Heart left ventricle (tissue), 16 donors: Measurements from ENCODE around the gene MRGPRX3. TPM values are rescaled to one million over a fixed set of nuclear protein-coding genes. Genes with fewer than 3 reads are reported as not detected.

ENCODE experiments used
- ATAC-seq, 4 donors: fragments of 200-7000 bp; cut with Tn5 transposase; one replicate each; pipeline ENCODE4 v1.9.1; 2020 to 2022; ENCODE audit warnings: moderate library complexity in 4 of 4, mild to moderate bottlenecking in 3 of 4, moderate number of reproducible peaks in 1 of 4
- DNase-seq, 5 donors: peaks; one replicate each; pipeline ENCODE4 v3.0.0-alpha.2; 2020
- H3K27ac ChIP-seq, 12 donors: fragments of 200-600 bp; sonication (generic) in 4 of 12; one replicate each; pipeline versions ENCODE4 v1.5.0 to v1.8.0; 2016 to 2022; ENCODE audit warnings: mild to moderate bottlenecking in 2 of 12
- H3K27me3 ChIP-seq, 9 donors: fragments of 200-600 bp; sonication (generic) in 2 of 9; one replicate each; pipeline versions ENCODE4 v1.5.1 to v1.8.0; 2016 to 2022; ENCODE audit warnings: mild to moderate bottlenecking in 3 of 9
- H3K36me3 ChIP-seq, 9 donors: fragments of 200-600 bp; sonication (generic) in 2 of 9; one replicate each; pipeline versions ENCODE4 v1.5.0 to v1.8.0; 2018 to 2022; ENCODE audit warnings: mild to moderate bottlenecking in 2 of 9
- H3K4me1 ChIP-seq, 12 donors: fragments of 200-600 bp; sonication (generic) in 4 of 12; one replicate each; pipeline versions ENCODE4 v1.5.0 to v1.8.0; 2016 to 2022; ENCODE audit warnings: mild to moderate bottlenecking in 3 of 12
- H3K4me3 ChIP-seq, 12 donors: fragments of 200-600 bp; sonication (generic) in 4 of 12; one replicate each; pipeline versions ENCODE4 v1.5.0 to v1.8.0; 2017 to 2022; ENCODE audit warnings: mild to moderate bottlenecking in 9 of 12, moderate library complexity in 4 of 12
- H3K9me3 ChIP-seq, 12 donors: fragments of 200-600 bp; sonication (generic) in 4 of 12; one replicate each; pipeline versions ENCODE4 v1.5.0 to v1.8.0; 2016 to 2022; ENCODE audit warnings: mild to moderate bottlenecking in 1 of 12
- POLR2A ChIP-seq, 2 donors: fragments of 450-650 bp; IDR thresholded peaks; one replicate each; pipeline ENCODE4 v1.6.1; 2017; ENCODE audit warnings: antibody characterized with exemption in 2 of 2, mild to moderate bottlenecking in 2 of 2, moderate library complexity in 2 of 2
- WGBS, 4 donors: extraction: QIAGEN DNeasy Blood & Tissue Kit in 2 of 4; methylation state at CpG; one replicate each; pipeline versions ENCODE4 v1.1.5 to v1.1.7; 2013 to 2018; 5-methylcytosine and 5-hydroxymethylcytosine counted together
- intact Hi-C, 10 donors: fragments of 100-400 bp; cut with DNase I; formaldehyde crosslinking; loops; one replicate each; pipeline versions ENCODE4 v1.11.1 to v1.14.2; 2022
- polyA plus RNA-seq, 2 donors: library from polyadenylated mRNA; stranded (reverse); fragments of 200-250 nt; gene quantifications; one replicate each; pipeline ENCODE4 v1.2.3, GENCODE V29; 2013
- total RNA-seq, 9 donors: library from RNA; depleted of rRNA in 2 of 9; stranded (reverse); fragments of >200 nt in 2 of 9; fragmentation: NEBNext Ultra II Directional in 3 of 9; extraction: Animal tissue kit (Norgen Biotek cat#: 25700) in 3 of 9; gene quantifications; one replicate each; pipeline versions ENCODE4 v1.1.0 to v1.2.4, GENCODE V29; 2016 to 2023
- TF ChIP-seq, protein P1 (sequence below), 12 donors: fragments of 200-600 bp; sonication (generic) in 4 of 12; IDR thresholded peaks; one replicate each; pipeline versions ENCODE4 v1.5.0 to v1.8.0; 2018 to 2022; ENCODE audit warnings: antibody characterized with exemption in 12 of 12, mild to moderate bottlenecking in 5 of 12
- donor health status: ischemic (EF 13 %, LVEDD 7.1; RV severe dilation, severe dysfunction).
- donor health status: healthy with polysubstance abuse.
- donor health status: DM: no; HTN: yes; CAD: no.
- donor health status: DM: no; HTN: no; CAD: no.
- donor health status: ischemic (EF 25% LVEDD 6.9; RV normal size, moderate dysfunction).
- donor health status: ischemic (EF 25% LVEDD 5.7; RV mildly dilated, moderate dysfunction).
- donor health status: healthy.
- donor health status: DM: yes; HTN: yes; CAD: no.
- donor health status: ischemic (EF 35%, LVEDD 5.7; RV mildly dilated, moderate dysfunction).
- donor health status: nonischemic (EF 11% LVEDD 7.7; RV severe dilation, severe dysfunction).
- donor health status: DM: yes; HTN: yes; CAD: no.
- donor health status: PGD.
- donor health status: ischemic (EF 29% LVEDD 5.4; RV normal size, mild dysfunction).
- donor health status: nonischemic (EF 23%, LVEDD 6.1; RV moderate dilation, normal function).

Gene MRGPRX3
- total and polyA plus RNA-seq, 11 donors, result not detected

DNA sequence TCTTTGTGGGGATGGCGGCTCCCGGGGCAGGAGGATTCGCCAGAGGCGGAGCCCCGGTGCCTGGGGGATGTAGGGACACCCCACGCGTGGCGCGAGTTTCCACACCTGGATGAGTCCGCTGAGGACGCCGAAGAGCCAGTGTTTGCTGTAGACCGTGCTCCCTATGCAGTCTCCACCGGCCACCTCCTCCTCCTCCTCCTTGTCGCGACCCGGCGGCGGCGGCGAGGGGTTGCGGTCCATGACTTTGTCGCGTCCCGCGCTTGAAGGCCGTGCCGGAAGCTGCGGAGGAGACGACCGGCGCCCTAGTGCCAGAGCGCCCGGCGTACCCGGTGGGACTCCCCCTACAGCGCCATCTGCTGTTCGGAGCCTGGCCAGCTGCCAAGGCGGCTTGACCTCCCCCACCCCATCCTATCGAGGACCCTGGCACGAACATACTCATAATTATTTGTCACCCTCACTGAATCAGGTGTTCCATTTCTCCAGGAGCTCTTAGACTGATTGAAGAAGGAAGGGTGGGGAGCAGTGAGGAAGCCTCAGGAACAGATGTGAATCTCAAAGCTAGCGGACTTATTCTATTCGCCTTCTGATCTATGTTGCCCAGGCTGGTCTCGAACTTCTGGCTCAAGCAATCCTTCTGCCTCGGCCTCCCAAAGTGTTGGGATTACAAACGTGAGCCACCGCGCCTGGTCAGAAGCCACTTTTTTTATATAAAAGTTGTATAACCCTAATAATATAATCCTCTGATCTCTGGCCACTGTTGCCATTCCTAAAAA is 26.4 kb upstream of the MRGPRX3 start, which contains the start of gene SAAL1:
TSS of gene SAAL1 (minus strand) at position 281 of the 773 bp plus-strand sequence. CDS start at position 240, 41 bp downstream.
- peak within 1 kb of the TSS in 11 of 12 donors; percentile 21 to 81 (median 70) for H3K27ac ChIP-seq
- peak; percentile 86 to 94 (median 88) for DNase-seq
- ATAC-seq, result peak; percentile 93 to 99 (median 98)
- peaks cover 0 to 15% (median 0%) of the 10 kb centered on the region in 9 donors for H3K27me3 ChIP-seq
- H3K36me3 ChIP-seq, result peaks cover 0 to 27% (median 20%) of the 10 kb centered on the region in 9 donors
- peaks cover 0 to 19% (median 10%) of the 10 kb centered on the region in 12 donors for H3K4me1 ChIP-seq
- H3K9me3 ChIP-seq, result no peaks in the 10 kb centered on the region
- WGBS, 4 donors, result 3 to 8% (median 6%) methylated on average over 28 to 48 of the region's 48 CpGs
- intact Hi-C loops, result loop anchor here in 9 of 10 donors (2.0 to 10.0 kb wide), 5 partner anchors 91 to 114 kb away; partner anchors contain the start of gene SERGEF (in 6 of the 9)
- TF ChIP-seq, protein P1, sequence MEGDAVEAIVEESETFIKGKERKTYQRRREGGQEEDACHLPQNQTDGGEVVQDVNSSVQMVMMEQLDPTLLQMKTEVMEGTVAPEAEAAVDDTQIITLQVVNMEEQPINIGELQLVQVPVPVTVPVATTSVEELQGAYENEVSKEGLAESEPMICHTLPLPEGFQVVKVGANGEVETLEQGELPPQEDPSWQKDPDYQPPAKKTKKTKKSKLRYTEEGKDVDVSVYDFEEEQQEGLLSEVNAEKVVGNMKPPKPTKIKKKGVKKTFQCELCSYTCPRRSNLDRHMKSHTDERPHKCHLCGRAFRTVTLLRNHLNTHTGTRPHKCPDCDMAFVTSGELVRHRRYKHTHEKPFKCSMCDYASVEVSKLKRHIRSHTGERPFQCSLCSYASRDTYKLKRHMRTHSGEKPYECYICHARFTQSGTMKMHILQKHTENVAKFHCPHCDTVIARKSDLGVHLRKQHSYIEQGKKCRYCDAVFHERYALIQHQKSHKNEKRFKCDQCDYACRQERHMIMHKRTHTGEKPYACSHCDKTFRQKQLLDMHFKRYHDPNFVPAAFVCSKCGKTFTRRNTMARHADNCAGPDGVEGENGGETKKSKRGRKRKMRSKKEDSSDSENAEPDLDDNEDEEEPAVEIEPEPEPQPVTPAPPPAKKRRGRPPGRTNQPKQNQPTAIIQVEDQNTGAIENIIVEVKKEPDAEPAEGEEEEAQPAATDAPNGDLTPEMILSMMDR (IDR thresholded peaks at IDR 0.05), result peak; percentile 34 to 93 (median 78)
- TF ChIP-seq POLR2A (IDR thresholded peaks at IDR 0.05), result peak in 1 of 2 donors; percentile 46
- peak within 1 kb of the TSS; percentile 66 to 98 (median 88) for H3K4me3 ChIP-seq

DNA sequence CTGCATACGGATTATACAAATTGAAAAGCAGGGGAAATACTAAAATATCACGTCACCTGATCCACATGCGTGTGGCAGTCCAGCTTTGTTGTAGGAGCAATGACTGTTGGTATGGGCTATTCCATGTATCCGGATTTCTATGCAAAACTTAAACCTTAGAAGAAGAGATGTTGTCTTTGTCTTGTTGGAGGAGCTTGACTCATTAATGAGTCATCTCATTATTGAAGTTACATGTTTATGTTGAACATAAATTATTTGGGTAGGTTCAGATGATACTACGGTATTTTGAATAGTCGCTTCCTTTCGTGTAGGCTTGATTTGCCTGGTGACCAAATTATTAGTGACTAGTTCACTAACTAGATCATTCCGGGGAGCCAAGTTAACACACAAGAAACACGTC is 25.7 kb upstream of the MRGPRX3 start:
- DNase-seq (no peak), ATAC-seq (no peak)
- no peak overlapping the region for H3K27ac ChIP-seq
- H3K4me1 ChIP-seq, result peaks cover 0 to 19% (median 10%) of the 10 kb centered on the region in 12 donors
- intact Hi-C loops, result loop anchor here in 9 of 10 donors (2.0 to 10.0 kb wide), 5 partner anchors 92 to 114 kb away; partner anchors contain the start of gene SERGEF (in 6 of the 9)
- H3K36me3 ChIP-seq, result peaks cover 0 to 20% (median 15%) of the 10 kb centered on the region in 9 donors
- H3K9me3 ChIP-seq, result no peaks in the 10 kb centered on the region
- 91 to 94% (median 92%) methylated on average over 9 of the region's 9 CpGs for WGBS, 4 donors
- H3K27me3 ChIP-seq, result peaks cover 0 to 15% (median 0%) of the 10 kb centered on the region in 9 donors
- TF ChIP-seq, protein P1 (IDR thresholded peaks at IDR 0.05), result no peak
- TF ChIP-seq POLR2A (IDR thresholded peaks at IDR 0.05), result no peak
- peak overlapping the region in 5 of 12 donors; percentile 75 to 98 (median 91) for H3K4me3 ChIP-seq

DNA sequence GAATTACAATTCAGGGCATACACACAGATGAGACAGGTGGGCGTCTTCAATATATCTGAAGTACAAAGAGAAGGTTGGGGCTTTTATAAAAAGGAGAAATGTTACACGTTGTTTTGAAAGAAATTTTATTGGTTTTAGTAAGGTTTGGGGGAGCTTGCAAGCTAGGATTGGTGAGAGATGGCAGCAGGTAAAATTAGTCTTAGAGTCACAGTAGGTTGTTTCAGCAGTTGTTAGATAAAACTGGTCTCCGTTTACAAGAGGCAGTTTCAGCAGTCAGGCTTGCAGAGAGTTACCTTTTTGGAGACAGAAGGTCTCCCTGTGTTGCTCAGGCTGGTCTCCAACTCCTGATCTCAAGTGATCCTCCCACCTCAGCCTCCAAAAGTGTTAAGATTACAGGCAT is 24.1 kb upstream of the MRGPRX3 start:
- WGBS, 4 donors, result 53 to 67% (median 60%) methylated on average over 3 of the region's 3 CpGs
- no peak for TF ChIP-seq POLR2A (IDR thresholded peaks at IDR 0.05)
- TF ChIP-seq, protein P1 (IDR thresholded peaks at IDR 0.05), result no peak
- intact Hi-C loops, result loop anchor here in 7 of 10 donors (5.0 to 10.0 kb wide), 3 partner anchors 93 to 116 kb away; partner anchors contain the start of gene SERGEF (in 5 of the 7)
- Histone ChIP-seq H3K27me3 (peaks cover 0 to 22% (median 0%) of the 10 kb centered on the region in 9 donors), H3K27ac (no peak overlapping the region), H3K36me3 (peaks cover 0 to 4% (median 0%) of the 10 kb centered on the region in 9 donors), H3K4me3 (no peak overlapping the region), H3K4me1 (peaks cover 0 to 19% (median 10%) of the 10 kb centered on the region in 12 donors), H3K9me3 (no peaks in the 10 kb centered on the region)
- ATAC-seq (no peak), DNase-seq (no peak)

DNA sequence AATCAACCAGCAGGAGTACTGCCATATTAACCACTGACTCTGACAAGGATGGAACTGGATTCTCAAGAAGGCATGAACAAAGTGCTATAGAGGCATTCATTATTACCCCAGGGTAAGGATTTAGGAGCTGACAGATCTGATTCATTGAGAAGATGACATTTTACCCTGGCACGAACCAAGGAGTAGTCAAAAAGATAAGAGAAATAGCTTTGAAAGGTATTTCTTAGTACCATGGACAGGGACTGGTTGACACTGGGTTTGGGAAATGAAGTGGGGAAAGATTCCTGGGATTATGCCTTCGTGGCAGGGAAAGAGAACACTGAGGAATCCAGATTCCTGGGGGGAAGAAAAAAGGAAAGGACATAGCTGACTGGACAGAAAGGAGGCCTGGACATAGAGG is 21.4 kb upstream of the MRGPRX3 start:
- ATAC-seq, result no peak
- DNase-seq, result no peak
- no peaks in the 10 kb centered on the region for H3K9me3 ChIP-seq
- H3K27ac ChIP-seq, result no peak overlapping the region
- no peak overlapping the region for H3K4me3 ChIP-seq
- WGBS, 4 donors, result 8 to 19% (median 13%) methylated on average over 2 of the region's 2 CpGs
- H3K4me1 ChIP-seq, result peaks cover 0 to 5% (median 0%) of the 10 kb centered on the region in 12 donors
- H3K36me3 ChIP-seq, result no peaks in the 10 kb centered on the region
- TF ChIP-seq, protein P1 (IDR thresholded peaks at IDR 0.05), result no peak
- no peak for TF ChIP-seq POLR2A (IDR thresholded peaks at IDR 0.05)
- intact Hi-C loops, result loop anchor here in 4 of 10 donors (10.0 kb wide), 3 partner anchors 624 to 694 kb away; no protein-coding TSS in a partner anchor
- peaks cover 0 to 35% (median 5%) of the 10 kb centered on the region in 9 donors for H3K27me3 ChIP-seq
